HG03354 (cell line): ENCODE measurements around the gene CCNY.

Experiments used
- ATAC-seq: cut with Tn5 transposase; IDR thresholded peaks from one replicate; pipeline ENCODE4 v1.9.1; 2021; ENCODE audit warnings: mild to moderate bottlenecking; ENCODE audit not compliant: unreplicated experiment, poor library complexity, severe bottlenecking

Gene CCNY

GRCh38 chr10:35420044-35420443, 83.7 kb downstream of the CCNY start:
- ATAC-seq: no peak

- ATAC-seq: no peak
Measured at GRCh38 chr10:35420827-35421552, 84.7 kb downstream of the CCNY start.

- no peak for ATAC-seq
Measured at GRCh38 chr10:35421553-35422178, 85.4 kb downstream of the CCNY start.

- no peak for ATAC-seq
Measured at GRCh38 chr10:35422228-35422627, 85.9 kb downstream of the CCNY start.

- no peak for ATAC-seq
Measured at GRCh38 chr10:35423505-35424306, 87.4 kb downstream of the CCNY start.

- ATAC-seq: no peak
Measured at GRCh38 chr10:35424680-35425285, 88.5 kb downstream of the CCNY start.

- ATAC-seq: no peak
Measured at GRCh38 chr10:35425595-35425994, 89.3 kb downstream of the CCNY start.

- ATAC-seq: no peak
Measured at GRCh38 chr10:35426657-35427056, 90.3 kb downstream of the CCNY start.

- ATAC-seq: no peak
Measured at GRCh38 chr10:35427543-35427942, 91.2 kb downstream of the CCNY start.

GRCh38 chr10:35428521-35428920, 92.2 kb downstream of the CCNY start:
- no peak for ATAC-seq

GRCh38 chr10:35432781-35433338, 96.6 kb downstream of the CCNY start:
- no peak for ATAC-seq

- no peak for ATAC-seq
Measured at GRCh38 chr10:35433851-35434426, 97.6 kb downstream of the CCNY start.

- ATAC-seq: no peak
Measured at GRCh38 chr10:35434533-35434932, 98.2 kb downstream of the CCNY start.

GRCh38 chr10:35435824-35436223, 99.5 kb downstream of the CCNY start:
- ATAC-seq: no peak

- ATAC-seq: no peak
Measured at GRCh38 chr10:35437829-35438228, 101.5 kb downstream of the CCNY start.

GRCh38 chr10:35438718-35439571, 102.6 kb downstream of the CCNY start:
- ATAC-seq: no peak

- no peak for ATAC-seq
Measured at GRCh38 chr10:35440016-35440415, 103.7 kb downstream of the CCNY start.

GRCh38 chr10:35442028-35442427, 105.7 kb downstream of the CCNY start:
- ATAC-seq: no peak

GRCh38 chr10:35442592-35442991, 106.3 kb downstream of the CCNY start:
- no peak for ATAC-seq
